AG09319 (cell line): ENCODE data around the gene SIRPB2.

Experiments used
- DNase-seq: peaks from one replicate; pipeline ENCODE4 v3.0.0-alpha.2; 2010; ENCODE audit warnings: low read depth; ENCODE audit errors: extremely low read depth
- CTCF ChIP-seq: IDR thresholded peaks from 2 replicates; pipeline ENCODE4 v1.5.1; 2011; ENCODE audit warnings: low read depth, mild to moderate bottlenecking, inconsistent platforms, low read length, moderate library complexity

SIRPB2 gene

GRCh38 chr20:1466211-1467081 is 24.8 kb downstream of the SIRPB2 start, which contains the start of gene NSFL1C:
Gene NSFL1C, minus strand, starts transcription at chr20:1466849. Its CDS starts 25 bp downstream, at chr20:1466824.
- DNase-seq: peak; percentile 85
- TF ChIP-seq CTCF: peak; percentile 70

GRCh38 chr20:1465470-1466210 is 25.6 kb downstream of the SIRPB2 start:
- no peak for TF ChIP-seq CTCF
- DNase-seq: no peak

GRCh38 chr20:1463971-1464570 is 27.1 kb downstream of the SIRPB2 start:
- TF ChIP-seq CTCF: no peak
- no peak for DNase-seq

GRCh38 chr20:1462834-1463233 is 28.4 kb downstream of the SIRPB2 start:
- no peak for TF ChIP-seq CTCF
- no peak for DNase-seq

GRCh38 chr20:1462001-1462400 is 29.2 kb downstream of the SIRPB2 start:
- DNase-seq: no peak
- no peak for TF ChIP-seq CTCF

- no peak for DNase-seq
- TF ChIP-seq CTCF: no peak
These were observed 30.9 kb downstream of the SIRPB2 start for GRCh38 chr20:1460275-1460674.
